ENCODE measurements around the gene TSPAN2. TPM values are rescaled to one million over a fixed set of nuclear protein-coding genes. Genes with fewer than 3 reads are reported as not detected.

Gene TSPAN2
- total and polyA plus RNA-seq, 2 experiments from 2014 or later, result 11.2 to 11.8 TPM

GRCh38 chr1:115062542-115063004 lies 26.7 kb downstream of the TSPAN2 start (continued):
- TF ChIP-seq ZNF331 (CRISPR knock-in tag; IDR thresholded peaks at IDR 0.05; ENCODE audit: low read depth) (no peak), EZH2 (IDR thresholded peaks at IDR 0.05; ENCODE audit: low read depth, unreplicated experiment) (no peak), CREB1 (CRISPR knock-in tag; IDR thresholded peaks at IDR 0.05; ENCODE audit: low read depth) (no peak), ETS1 (IDR thresholded peaks at IDR 0.05) (no peak), JUNB (IDR thresholded peaks at IDR 0.05; ENCODE audit: unreplicated experiment) (no peak), CTCF (conservative IDR thresholded peaks at IDR 0.05; ENCODE audit: low read depth in 2 of 2) (no peak)

- H3K4me1 ChIP-seq (ENCODE audit: insufficient read depth), result peaks cover 13% of the 10 kb centered on the region
- TF ChIP-seq REST (IDR thresholded peaks at IDR 0.05; ENCODE audit: unreplicated experiment) (peak; percentile 62), EZH2phosphoT487 (IDR thresholded peaks at IDR 0.05; ENCODE audit: unreplicated experiment) (no peak), ETS1 (IDR thresholded peaks at IDR 0.05) (no peak)
- Mint-ChIP-seq H3K27ac (no peak overlapping the region), H3K36me3 (ENCODE audit: low read depth) (no peaks in the 10 kb centered on the region; the same call in 2 of the 3 replicates), H3K27me3 (ENCODE audit: insufficient read depth, low read depth, poor library complexity) (peaks cover 2% of the 10 kb centered on the region), H3K4me3 (no peak overlapping the region), H3K4me1 (peaks cover 3% of the 10 kb centered on the region; the same call in 1 of the 3 replicates), H3K9me3 (no peaks in the 10 kb centered on the region)
- no peaks in the 10 kb centered on the region for H3K79me2 ChIP-seq (replicated peaks; ENCODE audit: insufficient read depth)
- H3K9me2 ChIP-seq (ENCODE audit: insufficient read depth), result no peaks in the 10 kb centered on the region
- H3K36me3 ChIP-seq (ENCODE audit: insufficient read depth), result no peaks in the 10 kb centered on the region
- no peaks in the 10 kb centered on the region for H3K27me3 ChIP-seq (ENCODE audit: insufficient read depth)
- no peak overlapping the region for H3K27ac ChIP-seq (ENCODE audit: low read depth)
- ATAC-seq, result no peak
- DNase-seq (ENCODE audit: low spot score), result no peak
- no peaks in the 10 kb centered on the region for H3F3A ChIP-seq (replicated peaks; ENCODE audit: low read depth)
- no peak overlapping the region for H3K4me2 ChIP-seq
- no peaks in the 10 kb centered on the region for H4K20me1 ChIP-seq (replicated peaks; ENCODE audit: insufficient read depth)
- H3K4me3 ChIP-seq, result no peak overlapping the region
- no peak overlapping the region for H2AFZ ChIP-seq
Observed at GRCh38 chr1:115060501-115060900, 28.8 kb downstream of the TSPAN2 start.

Data from GM23338 (cell line).